ENCODE measurements around the gene SLC2A10.

SLC2A10 gene

DNA sequence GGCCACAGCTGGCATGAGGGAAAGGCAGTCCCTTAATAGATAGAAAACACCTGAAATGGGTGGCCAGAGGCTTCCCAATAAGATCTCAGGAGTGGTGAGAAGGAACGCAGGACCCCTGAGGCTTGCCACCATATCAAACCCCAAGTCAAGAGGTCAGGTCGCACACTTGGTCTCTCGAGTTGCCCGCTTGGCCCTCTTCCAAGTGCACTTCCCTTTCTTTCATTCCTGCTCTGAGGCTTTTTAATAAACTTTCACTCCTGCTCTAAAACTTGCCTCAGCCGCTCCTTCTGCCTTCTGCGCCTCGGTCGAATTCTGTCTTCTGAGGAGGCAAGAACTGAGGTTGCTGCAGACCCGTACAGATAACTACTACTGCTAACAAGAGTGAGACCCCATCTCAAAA is 64.2 kb downstream of the SLC2A10 start:
- peak; percentile 29 to 63 (median 53) for DNase-seq
- CTCF ChIA-PET: no interaction called here
- WGBS (ENCODE audit: insufficient coverage): 1% methylated on average over 9 of the region's 9 CpGs
- Histone ChIP-seq H3K27me3 (replicated peaks in 2 of 5; ENCODE audit: control insufficient read depth in 4 of 5, insufficient read depth in 5 of 5, low read length in 4 of 5) (peaks cover 0 to 20% (median 6%) of the 10 kb centered on the region in 5 experiments), H3K27ac (ENCODE audit: insufficient read depth in 1 of 2, low read depth in 1 of 2, low read length in 2 of 2, poor library complexity in 1 of 2, severe bottlenecking in 2 of 2) (no peak overlapping the region), H3K4me3 (ENCODE audit: control insufficient read depth in 1 of 7, extremely low read depth in 1 of 7, insufficient read depth in 4 of 7, low read depth in 2 of 7, low read length in 6 of 7) (no peak overlapping the region), H3K4me1 (ENCODE audit: control extremely low read depth in 1 of 4, control insufficient read depth in 4 of 4, insufficient read depth in 4 of 4, low read length in 3 of 4) (peaks cover 0 to 5% (median 3%) of the 10 kb centered on the region in 4 experiments), H3K36me3 (ENCODE audit: control insufficient read depth in 4 of 4, insufficient read depth in 4 of 4, low read length in 3 of 4) (no peaks in the 10 kb centered on the region), H3K9me3 (ENCODE audit: control extremely low read depth in 1 of 5, control insufficient read depth in 4 of 5, insufficient read depth in 2 of 5, low read depth in 1 of 5, low read length in 4 of 5) (peaks cover 0 to 4% (median 0%) of the 10 kb centered on the region in 5 experiments)
- POLR2A ChIA-PET: no interaction called here

DNA sequence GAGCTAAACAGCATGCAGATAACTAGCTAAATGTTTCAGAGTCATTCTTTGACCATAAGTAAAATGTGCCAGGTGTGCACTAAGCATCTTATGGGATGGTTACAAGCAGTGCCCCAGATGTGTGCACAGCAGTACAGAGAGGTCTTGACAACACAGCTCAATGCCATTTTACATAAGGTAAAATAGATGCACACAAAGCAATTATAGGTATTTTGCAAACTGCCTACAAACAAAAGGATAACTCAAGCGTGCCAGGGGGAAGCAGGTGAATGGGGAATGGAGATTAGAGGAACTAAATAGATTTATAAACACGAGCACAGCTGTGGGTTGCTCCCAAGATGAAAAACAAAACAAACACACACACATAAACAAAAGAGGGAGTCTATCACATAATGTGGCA is 64.8 kb downstream of the SLC2A10 start:
- WGBS (ENCODE audit: insufficient coverage): no CpG with 5 or more reads among the region's 2 CpGs
- H3K4me3 ChIP-seq (ENCODE audit: control insufficient read depth in 1 of 7, extremely low read depth in 1 of 7, insufficient read depth in 4 of 7, low read depth in 2 of 7, low read length in 6 of 7): no peak overlapping the region
- DNase-seq: no peak
- ChIA-PET CTCF (interaction anchor here (0.6 kb wide), 1 partner anchor 27 kb away, joined by 3 read pairs; no protein-coding TSS in a partner anchor), POLR2A (interaction anchor here (0.7 kb wide), 1 partner anchor 36 kb away, joined by 4 read pairs; no protein-coding TSS in a partner anchor)
- no peak overlapping the region for H3K27ac ChIP-seq (ENCODE audit: insufficient read depth in 1 of 2, low read depth in 1 of 2, low read length in 2 of 2, poor library complexity in 1 of 2, severe bottlenecking in 2 of 2)
- H3K27me3 ChIP-seq (replicated peaks in 2 of 5; ENCODE audit: control insufficient read depth in 4 of 5, insufficient read depth in 5 of 5, low read length in 4 of 5): peaks cover 0 to 20% (median 6%) of the 10 kb centered on the region in 5 experiments
- H3K9me3 ChIP-seq (ENCODE audit: control extremely low read depth in 1 of 5, control insufficient read depth in 4 of 5, insufficient read depth in 2 of 5, low read depth in 1 of 5, low read length in 4 of 5): peaks cover 0 to 4% (median 0%) of the 10 kb centered on the region in 5 experiments
- H3K4me1 ChIP-seq (ENCODE audit: control extremely low read depth in 1 of 4, control insufficient read depth in 4 of 4, insufficient read depth in 4 of 4, low read length in 3 of 4): peaks cover 0 to 5% (median 3%) of the 10 kb centered on the region in 4 experiments
- no peaks in the 10 kb centered on the region for H3K36me3 ChIP-seq (ENCODE audit: control insufficient read depth in 4 of 4, insufficient read depth in 4 of 4, low read length in 3 of 4)

DNA sequence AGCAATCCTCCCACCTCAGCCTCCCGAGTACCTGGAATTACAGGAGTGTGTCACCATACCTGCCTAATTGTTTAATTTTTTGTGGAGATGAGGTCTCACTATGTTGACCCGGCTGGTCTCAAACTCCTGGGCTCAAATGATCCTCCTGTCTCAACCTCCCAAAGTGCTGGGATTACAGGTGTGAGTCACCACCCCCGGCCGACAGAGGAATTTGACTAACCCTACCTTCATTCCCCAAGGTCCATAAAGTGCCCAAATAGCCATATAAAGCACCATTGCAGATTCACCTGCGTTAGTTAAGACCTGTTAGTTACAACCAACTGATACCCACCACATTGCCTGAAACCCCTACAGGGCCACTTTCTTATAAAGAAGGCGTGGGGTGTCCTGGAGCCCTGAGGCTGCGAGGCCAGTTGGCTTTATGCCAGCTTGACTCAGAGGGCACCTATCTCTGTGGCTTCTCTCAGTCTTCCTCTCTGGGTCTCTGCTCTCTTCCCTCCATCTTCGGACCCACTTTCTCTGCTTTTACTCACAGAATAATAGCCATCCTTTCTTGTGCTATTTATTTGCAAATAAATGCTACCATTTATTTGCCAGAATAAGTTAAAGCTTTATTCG is 65.6 kb downstream of the SLC2A10 start:
- no peak overlapping the region for H3K27ac ChIP-seq (ENCODE audit: insufficient read depth in 1 of 2, low read depth in 1 of 2, low read length in 2 of 2, poor library complexity in 1 of 2, severe bottlenecking in 2 of 2)
- H3K9me3 ChIP-seq (ENCODE audit: control extremely low read depth in 1 of 5, control insufficient read depth in 4 of 5, insufficient read depth in 2 of 5, low read depth in 1 of 5, low read length in 4 of 5): peaks cover 0 to 4% (median 0%) of the 10 kb centered on the region in 5 experiments
- ChIA-PET POLR2A (interaction anchor here (0.7 kb wide), 1 partner anchor 36 kb away, joined by 4 read pairs; no protein-coding TSS in a partner anchor), CTCF (interaction anchor here (0.6 kb wide), 1 partner anchor 26 kb away, joined by 3 read pairs; no protein-coding TSS in a partner anchor)
- peaks cover 0 to 5% (median 3%) of the 10 kb centered on the region in 4 experiments for H3K4me1 ChIP-seq (ENCODE audit: control extremely low read depth in 1 of 4, control insufficient read depth in 4 of 4, insufficient read depth in 4 of 4, low read length in 3 of 4)
- no peak for DNase-seq
- peaks cover 0 to 20% (median 6%) of the 10 kb centered on the region in 5 experiments for H3K27me3 ChIP-seq (replicated peaks in 2 of 5; ENCODE audit: control insufficient read depth in 4 of 5, insufficient read depth in 5 of 5, low read length in 4 of 5)
- no peak overlapping the region for H3K4me3 ChIP-seq (ENCODE audit: control insufficient read depth in 1 of 7, extremely low read depth in 1 of 7, insufficient read depth in 4 of 7, low read depth in 2 of 7, low read length in 6 of 7)
- H3K36me3 ChIP-seq (ENCODE audit: control insufficient read depth in 4 of 4, insufficient read depth in 4 of 4, low read length in 3 of 4): no peaks in the 10 kb centered on the region
- 97% methylated on average over 5 of the region's 9 CpGs for WGBS (ENCODE audit: insufficient coverage)

DNA sequence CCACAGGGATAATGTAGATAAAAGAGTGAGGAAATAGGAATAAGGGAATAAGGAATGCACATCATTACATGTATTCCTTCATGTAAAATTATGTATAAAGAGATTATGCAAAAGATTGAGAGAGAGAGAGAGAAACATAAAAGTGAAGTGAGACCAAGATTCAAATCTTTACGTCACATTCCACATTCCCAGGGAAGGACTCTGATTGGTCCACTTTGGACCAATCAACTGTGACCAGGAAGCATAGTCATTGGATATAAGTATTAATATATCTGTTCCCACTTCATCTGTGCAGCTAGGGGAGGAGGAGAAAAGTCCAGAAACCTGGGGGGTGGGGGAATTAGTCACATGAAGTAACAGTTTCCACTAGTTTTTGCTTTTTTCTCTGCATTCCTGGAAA is 66.4 kb downstream of the SLC2A10 start:
- Histone ChIP-seq H3K27me3 (replicated peaks in 2 of 5; ENCODE audit: control insufficient read depth in 4 of 5, insufficient read depth in 5 of 5, low read length in 4 of 5) (peaks cover 0 to 20% (median 6%) of the 10 kb centered on the region in 5 experiments), H3K4me3 (ENCODE audit: control insufficient read depth in 1 of 7, extremely low read depth in 1 of 7, insufficient read depth in 4 of 7, low read depth in 2 of 7, low read length in 6 of 7) (no peak overlapping the region), H3K36me3 (ENCODE audit: control insufficient read depth in 4 of 4, insufficient read depth in 4 of 4, low read length in 3 of 4) (no peaks in the 10 kb centered on the region), H3K9me3 (ENCODE audit: control extremely low read depth in 1 of 5, control insufficient read depth in 4 of 5, insufficient read depth in 2 of 5, low read depth in 1 of 5, low read length in 4 of 5) (peaks cover 0 to 4% (median 0%) of the 10 kb centered on the region in 5 experiments), H3K27ac (ENCODE audit: insufficient read depth in 1 of 2, low read depth in 1 of 2, low read length in 2 of 2, poor library complexity in 1 of 2, severe bottlenecking in 2 of 2) (no peak overlapping the region), H3K4me1 (ENCODE audit: control extremely low read depth in 1 of 4, control insufficient read depth in 4 of 4, insufficient read depth in 4 of 4, low read length in 3 of 4) (peaks cover 0 to 5% (median 3%) of the 10 kb centered on the region in 4 experiments)
- CTCF ChIA-PET: no interaction called here
- no peak for DNase-seq
- no CpG with 5 or more reads among the region's 1 CpG for WGBS (ENCODE audit: insufficient coverage)
- POLR2A ChIA-PET: no interaction called here

DNA sequence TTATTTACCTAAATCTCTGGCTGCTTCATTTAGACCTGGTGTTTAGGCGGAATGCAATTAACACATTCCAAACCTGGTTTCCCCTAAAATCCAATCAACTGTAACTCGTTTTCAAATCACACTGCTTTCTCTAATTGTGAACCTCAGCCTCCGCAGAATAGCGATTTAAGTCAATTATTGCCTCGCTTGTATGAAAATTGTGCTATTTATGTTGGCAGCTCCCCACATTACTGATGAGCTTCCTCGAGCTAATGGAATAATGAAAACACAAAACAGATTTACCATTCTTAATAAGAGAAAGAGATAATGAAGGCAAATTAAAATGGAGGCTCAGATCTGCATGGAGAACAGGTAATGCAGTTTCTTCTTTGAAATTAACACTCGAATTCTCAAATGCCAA is 67.9 kb downstream of the SLC2A10 start:
- WGBS (ENCODE audit: insufficient coverage): 83% methylated on average over 5 of the region's 7 CpGs
- Histone ChIP-seq H3K4me1 (ENCODE audit: control extremely low read depth in 1 of 4, control insufficient read depth in 4 of 4, insufficient read depth in 4 of 4, low read length in 3 of 4) (peaks cover 0 to 5% (median 3%) of the 10 kb centered on the region in 4 experiments), H3K27ac (ENCODE audit: insufficient read depth in 1 of 2, low read depth in 1 of 2, low read length in 2 of 2, poor library complexity in 1 of 2, severe bottlenecking in 2 of 2) (no peak overlapping the region), H3K27me3 (replicated peaks in 2 of 5; ENCODE audit: control insufficient read depth in 4 of 5, insufficient read depth in 5 of 5, low read length in 4 of 5) (peaks cover 0 to 17% (median 5%) of the 10 kb centered on the region in 5 experiments), H3K36me3 (ENCODE audit: control insufficient read depth in 4 of 4, insufficient read depth in 4 of 4, low read length in 3 of 4) (no peaks in the 10 kb centered on the region), H3K9me3 (ENCODE audit: control extremely low read depth in 1 of 5, control insufficient read depth in 4 of 5, insufficient read depth in 2 of 5, low read depth in 1 of 5, low read length in 4 of 5) (peaks cover 0 to 4% (median 0%) of the 10 kb centered on the region in 5 experiments), H3K4me3 (ENCODE audit: control insufficient read depth in 1 of 7, extremely low read depth in 1 of 7, insufficient read depth in 4 of 7, low read depth in 2 of 7, low read length in 6 of 7) (no peak overlapping the region)
- POLR2A ChIA-PET: no interaction called here
- DNase-seq: no peak
- CTCF ChIA-PET: interaction anchor here (1.1 to 1.5 kb wide), 2 partner anchors 9 to 22 kb away, joined by 3 to 4 read pairs; no protein-coding TSS in a partner anchor

DNA sequence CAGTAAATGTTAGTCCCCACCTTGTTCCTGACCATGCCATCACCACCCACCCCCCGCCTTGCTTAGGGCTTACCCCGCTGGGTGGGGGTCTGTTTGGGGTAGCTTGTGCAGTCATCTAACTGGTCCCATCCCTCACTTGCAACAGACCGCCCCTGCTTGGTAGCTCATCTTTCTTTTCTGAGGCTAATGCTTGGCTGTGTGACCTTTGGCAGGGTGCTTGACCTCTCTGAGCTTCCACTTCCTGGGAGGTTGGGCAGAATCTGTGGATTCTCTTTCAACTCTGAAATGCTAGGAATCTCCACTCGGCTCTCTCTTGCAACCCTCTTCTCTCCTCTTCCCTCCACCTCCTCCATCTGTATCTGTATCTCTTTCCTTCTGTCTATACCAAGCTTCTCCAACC is 70.4 kb downstream of the SLC2A10 start:
- peaks cover 0 to 4% (median 0%) of the 10 kb centered on the region in 5 experiments for H3K9me3 ChIP-seq (ENCODE audit: control extremely low read depth in 1 of 5, control insufficient read depth in 4 of 5, insufficient read depth in 2 of 5, low read depth in 1 of 5, low read length in 4 of 5)
- CTCF ChIA-PET: no interaction called here
- H3K27ac ChIP-seq (ENCODE audit: insufficient read depth in 1 of 2, low read depth in 1 of 2, low read length in 2 of 2, poor library complexity in 1 of 2, severe bottlenecking in 2 of 2): no peak overlapping the region
- peaks cover 0 to 17% (median 6%) of the 10 kb centered on the region in 5 experiments for H3K27me3 ChIP-seq (replicated peaks in 2 of 5; ENCODE audit: control insufficient read depth in 4 of 5, insufficient read depth in 5 of 5, low read length in 4 of 5)
- POLR2A ChIA-PET: no interaction called here
- WGBS (ENCODE audit: insufficient coverage): 89% methylated on average over 2 of the region's 4 CpGs
- no peaks in the 10 kb centered on the region for H3K36me3 ChIP-seq (ENCODE audit: control insufficient read depth in 4 of 4, insufficient read depth in 4 of 4, low read length in 3 of 4)
- H3K4me3 ChIP-seq (ENCODE audit: control insufficient read depth in 1 of 7, extremely low read depth in 1 of 7, insufficient read depth in 4 of 7, low read depth in 2 of 7, low read length in 6 of 7): no peak overlapping the region
- H3K4me1 ChIP-seq (ENCODE audit: control extremely low read depth in 1 of 4, control insufficient read depth in 4 of 4, insufficient read depth in 4 of 4, low read length in 3 of 4): no peaks in the 10 kb centered on the region
- DNase-seq: no peak

DNA sequence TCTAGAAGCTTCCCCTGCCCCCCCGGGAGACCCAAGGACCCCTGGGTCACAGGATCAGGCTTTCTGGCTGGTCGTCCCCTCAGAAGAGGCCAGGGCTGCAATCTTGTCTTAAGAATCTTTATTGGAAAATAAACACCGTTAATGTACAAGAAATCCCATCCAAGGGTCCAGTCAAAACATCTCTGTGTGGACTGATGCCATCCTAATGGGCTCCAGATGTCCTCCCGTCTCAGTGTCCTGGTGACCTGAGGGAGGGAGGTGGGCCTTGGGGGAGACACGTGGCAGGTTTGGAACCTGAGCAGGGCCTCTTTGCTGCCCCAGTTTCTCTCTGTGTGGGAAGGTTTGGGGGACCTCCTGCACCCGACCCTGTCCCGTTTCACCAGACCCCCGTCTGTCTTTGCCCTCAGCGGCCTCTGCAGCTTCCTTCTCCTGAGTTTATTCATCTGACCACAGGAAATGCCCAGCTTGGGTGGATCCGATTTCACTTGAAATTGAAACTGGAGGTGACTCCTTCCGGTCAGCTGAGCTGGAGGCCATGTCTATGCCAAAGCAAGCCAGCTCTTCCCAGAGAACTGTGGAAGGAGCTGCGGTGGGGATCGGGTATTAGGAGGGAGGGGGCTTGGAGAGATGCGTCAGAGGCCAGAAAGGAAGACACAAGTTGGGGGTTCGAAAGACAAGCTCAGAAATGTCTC is 75.1 kb downstream of the SLC2A10 start:
- no peak overlapping the region for H3K27ac ChIP-seq (ENCODE audit: insufficient read depth in 1 of 2, low read depth in 1 of 2, low read length in 2 of 2, poor library complexity in 1 of 2, severe bottlenecking in 2 of 2)
- H3K27me3 ChIP-seq (replicated peaks in 2 of 5; ENCODE audit: control insufficient read depth in 4 of 5, insufficient read depth in 5 of 5, low read length in 4 of 5): peaks cover 0 to 20% (median 5%) of the 10 kb centered on the region in 5 experiments
- POLR2A ChIA-PET: no interaction called here
- no peaks in the 10 kb centered on the region for H3K4me1 ChIP-seq (ENCODE audit: control extremely low read depth in 1 of 4, control insufficient read depth in 4 of 4, insufficient read depth in 4 of 4, low read length in 3 of 4)
- no peaks in the 10 kb centered on the region for H3K36me3 ChIP-seq (ENCODE audit: control insufficient read depth in 4 of 4, insufficient read depth in 4 of 4, low read length in 3 of 4)
- H3K9me3 ChIP-seq (ENCODE audit: control extremely low read depth in 1 of 5, control insufficient read depth in 4 of 5, insufficient read depth in 2 of 5, low read depth in 1 of 5, low read length in 4 of 5): no peaks in the 10 kb centered on the region
- WGBS (ENCODE audit: insufficient coverage): 69% methylated on average over 12 of the region's 15 CpGs
- CTCF ChIA-PET: no interaction called here
- DNase-seq: no peak
- H3K4me3 ChIP-seq (ENCODE audit: control insufficient read depth in 1 of 7, extremely low read depth in 1 of 7, insufficient read depth in 4 of 7, low read depth in 2 of 7, low read length in 6 of 7): no peak overlapping the region

Data from common myeloid progenitor, CD34-positive (primary cell).